GM12874 (cell line): ENCODE results near the gene NECTIN3.

ENCODE experiments used
- CTCF ChIP-seq: IDR thresholded peaks from 2 replicates; pipeline ENCODE4 v1.5.1; 2011; ENCODE audit warnings: low read depth, mild to moderate bottlenecking, control low read depth, low read length, moderate library complexity; ENCODE audit not compliant: insufficient read depth

Gene NECTIN3

GRCh38 chr3:111040959-111041358, 30.7 kb upstream of the NECTIN3 start:
- no peak for TF ChIP-seq CTCF

- no peak for TF ChIP-seq CTCF
Measured at GRCh38 chr3:111045564-111045963, 26.1 kb upstream of the NECTIN3 start.

GRCh38 chr3:111047042-111047441, 24.6 kb upstream of the NECTIN3 start:
- no peak for TF ChIP-seq CTCF

- no peak for TF ChIP-seq CTCF
Measured at GRCh38 chr3:111047812-111048435, 23.7 kb upstream of the NECTIN3 start.

GRCh38 chr3:111051354-111051753, 20.3 kb upstream of the NECTIN3 start:
- TF ChIP-seq CTCF: no peak

GRCh38 chr3:111068574-111068973, 3.0 kb upstream of the NECTIN3 start:
- TF ChIP-seq CTCF: no peak

- TF ChIP-seq CTCF: no peak
Measured at GRCh38 chr3:111069974-111070771, 1.4 kb upstream of the NECTIN3 start.
